ENCODE data around the gene MRPL32.
"Not testable (repeated sequence)": the region's sequence is repeated elsewhere in the genome, so short reads cannot be mapped to it uniquely, and the experiment has no call there.

MRPL32 gene

GRCh38 chr7:42931834-42932651 lies at the start of gene MRPL32, which contains the start of gene PSMA2:
Gene MRPL32, plus strand, starts transcription at chr7:42932376. Its CDS starts 11 bp downstream, at chr7:42932387.
Gene PSMA2, minus strand, starts transcription at chr7:42932174. Its CDS starts 16 bp downstream, at chr7:42932158.
- peak; percentile 100 for DNase-seq (ENCODE audit: low spot score)

GRCh38 chr7:42883950-42884349 lies 48.2 kb upstream of the MRPL32 start:
- no peak for DNase-seq (ENCODE audit: low spot score)

GRCh38 chr7:42885183-42885582 lies 47.0 kb upstream of the MRPL32 start:
- DNase-seq (ENCODE audit: low spot score) = not testable (repeated sequence)

- DNase-seq (ENCODE audit: low spot score) = peak; percentile 17
Observed at GRCh38 chr7:42886129-42886528, 46.0 kb upstream of the MRPL32 start.

- no peak for DNase-seq (ENCODE audit: low spot score)
Observed at GRCh38 chr7:42886893-42887505, 45.2 kb upstream of the MRPL32 start.

GRCh38 chr7:42893346-42894240 lies 38.6 kb upstream of the MRPL32 start:
- no peak for DNase-seq (ENCODE audit: low spot score)

GRCh38 chr7:42900842-42901241 lies 31.3 kb upstream of the MRPL32 start:
- DNase-seq (ENCODE audit: low spot score) = no peak

GRCh38 chr7:42902331-42902730 lies 29.8 kb upstream of the MRPL32 start:
- no peak for DNase-seq (ENCODE audit: low spot score)

GRCh38 chr7:42906181-42906580 lies 26.0 kb upstream of the MRPL32 start:
- no peak for DNase-seq (ENCODE audit: low spot score)

- DNase-seq (ENCODE audit: low spot score) = no peak
Observed at GRCh38 chr7:42907316-42907715, 24.9 kb upstream of the MRPL32 start.

GRCh38 chr7:42910306-42910705 lies 21.9 kb upstream of the MRPL32 start:
- no peak for DNase-seq (ENCODE audit: low spot score)

GRCh38 chr7:42911454-42912447 lies 20.4 kb upstream of the MRPL32 start, which contains the start of gene C7orf25:
Gene C7orf25, minus strand, starts transcription at chr7:42912070. Its CDS starts 1,170 bp downstream, at chr7:42910900.
- DNase-seq (ENCODE audit: low spot score) = peak; percentile 94

- DNase-seq (ENCODE audit: low spot score) = no peak
Observed at GRCh38 chr7:42913591-42913990, 18.6 kb upstream of the MRPL32 start.

GRCh38 chr7:42914009-42914408 lies 18.2 kb upstream of the MRPL32 start:
- DNase-seq (ENCODE audit: low spot score) = no peak

GRCh38 chr7:42914421-42915045 lies 17.6 kb upstream of the MRPL32 start:
- peak; percentile 56 for DNase-seq (ENCODE audit: low spot score)

- peak; percentile 36 for DNase-seq (ENCODE audit: low spot score)
Observed at GRCh38 chr7:42915356-42915755, 16.8 kb upstream of the MRPL32 start.

- DNase-seq (ENCODE audit: low spot score) = no peak
Observed at GRCh38 chr7:42922017-42922753, 10.0 kb upstream of the MRPL32 start.

GRCh38 chr7:42924223-42924838 lies 7.8 kb upstream of the MRPL32 start:
- no peak for DNase-seq (ENCODE audit: low spot score)

- DNase-seq (ENCODE audit: low spot score) = no peak
Observed at GRCh38 chr7:42925630-42926029, 6.5 kb upstream of the MRPL32 start.

Data from AG08395 (cell line).